ENCODE data around the gene BASP1. TPM values are rescaled to one million over a fixed set of nuclear protein-coding genes. Genes with fewer than 3 reads are reported as not detected.

The BASP1 gene
- total RNA-seq, 1 donor from 2014 or later: 158 TPM

- no peak for DNase-seq (ENCODE audit: low spot score)
- peaks cover 12% of the 10 kb centered on the region for H3K9me3 Mint-ChIP-seq
These were observed 75.1 kb downstream of the BASP1 start for GRCh38 chr5:17292434-17293015.

GRCh38 chr5:17294639-17295311 lies 77.3 kb downstream of the BASP1 start:
- no peaks in the 10 kb centered on the region for H3K36me3 Mint-ChIP-seq
- no peak overlapping the region for H3K4me3 Mint-ChIP-seq
- H3K27me3 ChIP-seq: no peaks in the 10 kb centered on the region
- H3K27ac ChIP-seq: no peak overlapping the region
- no peaks in the 10 kb centered on the region for H3K9me3 ChIP-seq (ENCODE audit: low read depth)
- H3K27me3 Mint-ChIP-seq (ENCODE audit: insufficient read depth, low read depth): peaks cover 2% of the 10 kb centered on the region
- H3K4me1 ChIP-seq: no peaks in the 10 kb centered on the region
- H3K9me3 Mint-ChIP-seq: no peaks in the 10 kb centered on the region
- H3K79me2 ChIP-seq (ENCODE audit: low read depth): no peaks in the 10 kb centered on the region
- H3K9ac ChIP-seq: no peak overlapping the region
- no peak for TF ChIP-seq EZH2 (IDR thresholded peaks at IDR 0.05)
- TF ChIP-seq EZH2phosphoT487 (IDR thresholded peaks at IDR 0.05): no peak
- TF ChIP-seq CTCF (IDR thresholded peaks at IDR 0.05): no peak
- DNase-seq (ENCODE audit: low spot score): no peak
- no peak overlapping the region for H3K27ac Mint-ChIP-seq
- no peaks in the 10 kb centered on the region for H3F3A ChIP-seq (ENCODE audit: low read depth)
- no peak overlapping the region for H3K4me2 ChIP-seq
- H3K4me1 Mint-ChIP-seq: peaks cover 12% of the 10 kb centered on the region
- H3K4me3 ChIP-seq: no peak overlapping the region
- no peak overlapping the region for H2AFZ ChIP-seq (replicated peaks)
- H3K36me3 ChIP-seq: no peaks in the 10 kb centered on the region
- no peaks in the 10 kb centered on the region for H4K20me1 ChIP-seq (ENCODE audit: low read depth)

More at GRCh38 chr5:17292434-17293015, 75.1 kb downstream of the BASP1 start:
- Mint-ChIP-seq H3K27ac (no peak overlapping the region), H3K36me3 (peaks cover 2% of the 10 kb centered on the region), H3K4me3 (no peak overlapping the region), H3K27me3 (ENCODE audit: insufficient read depth, low read depth) (peaks cover 2% of the 10 kb centered on the region), H3K4me1 (no peaks in the 10 kb centered on the region)
- no peak overlapping the region for H3K27ac ChIP-seq
- H3K4me1 ChIP-seq: no peaks in the 10 kb centered on the region
- no peak overlapping the region for H3K4me3 ChIP-seq
- no peak overlapping the region for H3K9ac ChIP-seq
- TF ChIP-seq EZH2phosphoT487 (IDR thresholded peaks at IDR 0.05): no peak
- no peak overlapping the region for H2AFZ ChIP-seq (replicated peaks)
- H3K36me3 ChIP-seq: no peaks in the 10 kb centered on the region
- H3F3A ChIP-seq (ENCODE audit: low read depth): no peaks in the 10 kb centered on the region
- no peak overlapping the region for H3K4me2 ChIP-seq
- no peaks in the 10 kb centered on the region for H3K79me2 ChIP-seq (ENCODE audit: low read depth)
- H3K27me3 ChIP-seq: no peaks in the 10 kb centered on the region
- H3K9me3 ChIP-seq (ENCODE audit: low read depth): no peaks in the 10 kb centered on the region
- H4K20me1 ChIP-seq (ENCODE audit: low read depth): no peaks in the 10 kb centered on the region

GRCh38 chr5:17295671-17296070 lies 78.2 kb downstream of the BASP1 start:
- Histone ChIP-seq H3K27ac (no peak overlapping the region), H3K4me1 (no peaks in the 10 kb centered on the region), H3K4me2 (no peak overlapping the region), H3K27me3 (no peaks in the 10 kb centered on the region), H3K79me2 (ENCODE audit: low read depth) (no peaks in the 10 kb centered on the region), H2AFZ (replicated peaks) (no peak overlapping the region), H3K36me3 (no peaks in the 10 kb centered on the region), H3K4me3 (no peak overlapping the region), H3K9ac (no peak overlapping the region), H3K9me3 (ENCODE audit: low read depth) (no peaks in the 10 kb centered on the region), H3F3A (ENCODE audit: low read depth) (no peaks in the 10 kb centered on the region), H4K20me1 (ENCODE audit: low read depth) (no peaks in the 10 kb centered on the region)
- no peak for DNase-seq (ENCODE audit: low spot score)
- no peak overlapping the region for H3K4me3 Mint-ChIP-seq
- no peak overlapping the region for H3K27ac Mint-ChIP-seq
- no peaks in the 10 kb centered on the region for H3K9me3 Mint-ChIP-seq
- peaks cover 20% of the 10 kb centered on the region for H3K4me1 Mint-ChIP-seq
- peaks cover 4% of the 10 kb centered on the region for H3K27me3 Mint-ChIP-seq (ENCODE audit: insufficient read depth, low read depth)
- TF ChIP-seq CTCF (IDR thresholded peaks at IDR 0.05): no peak
- no peak for TF ChIP-seq EZH2 (IDR thresholded peaks at IDR 0.05)
- no peak for TF ChIP-seq EZH2phosphoT487 (IDR thresholded peaks at IDR 0.05)
- no peaks in the 10 kb centered on the region for H3K36me3 Mint-ChIP-seq

- peaks cover 2% of the 10 kb centered on the region for H3K27me3 Mint-ChIP-seq (ENCODE audit: insufficient read depth, low read depth)
- no peaks in the 10 kb centered on the region for H3K27me3 ChIP-seq
- no peaks in the 10 kb centered on the region for H3K36me3 ChIP-seq
- peak overlapping the region; percentile 54 for H2AFZ ChIP-seq (replicated peaks)
- no peak overlapping the region for H3K4me2 ChIP-seq
- H4K20me1 ChIP-seq (ENCODE audit: low read depth): no peaks in the 10 kb centered on the region
- H3F3A ChIP-seq (ENCODE audit: low read depth): no peaks in the 10 kb centered on the region
- H3K4me1 ChIP-seq: no peaks in the 10 kb centered on the region
- no peak overlapping the region for H3K9ac ChIP-seq
- no peak overlapping the region for H3K27ac Mint-ChIP-seq
- H3K9me3 ChIP-seq (ENCODE audit: low read depth): no peaks in the 10 kb centered on the region
- no peak overlapping the region for H3K27ac ChIP-seq
- no peak for DNase-seq (ENCODE audit: low spot score)
- no peak overlapping the region for H3K4me3 Mint-ChIP-seq
- no peak overlapping the region for H3K4me3 ChIP-seq
- H3K79me2 ChIP-seq (ENCODE audit: low read depth): no peaks in the 10 kb centered on the region
- H3K9me3 Mint-ChIP-seq: no peaks in the 10 kb centered on the region
- no peak for TF ChIP-seq EZH2 (IDR thresholded peaks at IDR 0.05)
- no peak for TF ChIP-seq EZH2phosphoT487 (IDR thresholded peaks at IDR 0.05)
- TF ChIP-seq CTCF (IDR thresholded peaks at IDR 0.05): no peak
- no peaks in the 10 kb centered on the region for H3K36me3 Mint-ChIP-seq
- H3K4me1 Mint-ChIP-seq: peaks cover 23% of the 10 kb centered on the region
These were observed 84.7 kb downstream of the BASP1 start for GRCh38 chr5:17302106-17302505.
